Middle frontal gyrus (tissue), 1 donor: ENCODE data around the gene SPRY1.

Experiments used
- DNase-seq: peaks from one replicate; pipeline ENCODE4 v3.0.0-alpha.2; 2015; ENCODE audit warnings: low spot score; ENCODE audit errors: extremely low spot score

Gene SPRY1

GRCh38 chr4:123396307-123397143 is at the start of gene SPRY1:
TSS of gene SPRY1 (plus strand) at chr4:123396795. CDS start at chr4:123401592, 4,797 bp downstream.
- DNase-seq: peak; percentile 58

GRCh38 chr4:123346951-123347350 is 49.6 kb upstream of the SPRY1 start:
- DNase-seq: no peak

- DNase-seq: no peak
These were observed 47.6 kb upstream of the SPRY1 start for GRCh38 chr4:123348946-123349345.

- no peak for DNase-seq
These were observed 47.0 kb upstream of the SPRY1 start for GRCh38 chr4:123349421-123350190.

GRCh38 chr4:123350191-123350544 is 46.4 kb upstream of the SPRY1 start:
- no peak for DNase-seq

GRCh38 chr4:123350726-123351125 is 45.9 kb upstream of the SPRY1 start:
- DNase-seq: no peak

- no peak for DNase-seq
These were observed 44.9 kb upstream of the SPRY1 start for GRCh38 chr4:123351713-123352112.

GRCh38 chr4:123352240-123352945 is 44.2 kb upstream of the SPRY1 start:
- no peak for DNase-seq

GRCh38 chr4:123352966-123353365 is 43.6 kb upstream of the SPRY1 start:
- DNase-seq: no peak

GRCh38 chr4:123353656-123354055 is 42.9 kb upstream of the SPRY1 start:
- DNase-seq: no peak

- no peak for DNase-seq
These were observed 41.9 kb upstream of the SPRY1 start for GRCh38 chr4:123354701-123355100.

GRCh38 chr4:123356921-123357320 is 39.7 kb upstream of the SPRY1 start:
- no peak for DNase-seq

GRCh38 chr4:123359449-123360315 is 36.9 kb upstream of the SPRY1 start:
- DNase-seq: no peak

- no peak for DNase-seq
These were observed 35.3 kb upstream of the SPRY1 start for GRCh38 chr4:123361195-123361861.

- DNase-seq: no peak
These were observed 34.5 kb upstream of the SPRY1 start for GRCh38 chr4:123362103-123362502.

- DNase-seq: no peak
These were observed 32.9 kb upstream of the SPRY1 start for GRCh38 chr4:123363729-123364128.

GRCh38 chr4:123364906-123365305 is 31.7 kb upstream of the SPRY1 start:
- DNase-seq: no peak

- no peak for DNase-seq
These were observed 31.2 kb upstream of the SPRY1 start for GRCh38 chr4:123365412-123365811.

- no peak for DNase-seq
These were observed 30.3 kb upstream of the SPRY1 start for GRCh38 chr4:123366144-123366748.

GRCh38 chr4:123378794-123379193 is 17.8 kb upstream of the SPRY1 start:
- no peak for DNase-seq
